ENCODE data around the gene PI4KB.

GRCh38 chr1:151342569-151342968 lies 15.4 kb upstream of the PI4KB start:
- TF ChIP-seq POLR2A (IDR thresholded peaks at IDR 0.05; ENCODE audit: low read depth, low read length): no peak
- no peak for TF ChIP-seq POLR2AphosphoS5 (IDR thresholded peaks at IDR 0.05; ENCODE audit: low read depth, low read length)

Data from GM12892 (cell line).